Uterus (tissue), 2 donors: ENCODE results near the gene REXO1.

Experiments
- POLR2A ChIP-seq, 2 donors: fragments of 450-650 bp; IDR thresholded peaks; one replicate each; pipeline ENCODE4 v1.6.1; 2016; ENCODE audit warnings: antibody characterized with exemption in 2 of 2, mild to moderate bottlenecking in 1 of 2, moderate library complexity in 1 of 2
- TF ChIP-seq, protein P1 (sequence below), 4 experiments: fragments of 200-600 bp in 2 of 4; fragments of 450-650 bp in 2 of 4; sonication (generic) in 2 of 4; IDR thresholded peaks; one replicate each; pipeline ENCODE4 v1.5.1; 2016 to 2019; ENCODE audit warnings: antibody characterized with exemption in 4 of 4, mild to moderate bottlenecking in 2 of 4, moderate library complexity in 1 of 4

DNA sequence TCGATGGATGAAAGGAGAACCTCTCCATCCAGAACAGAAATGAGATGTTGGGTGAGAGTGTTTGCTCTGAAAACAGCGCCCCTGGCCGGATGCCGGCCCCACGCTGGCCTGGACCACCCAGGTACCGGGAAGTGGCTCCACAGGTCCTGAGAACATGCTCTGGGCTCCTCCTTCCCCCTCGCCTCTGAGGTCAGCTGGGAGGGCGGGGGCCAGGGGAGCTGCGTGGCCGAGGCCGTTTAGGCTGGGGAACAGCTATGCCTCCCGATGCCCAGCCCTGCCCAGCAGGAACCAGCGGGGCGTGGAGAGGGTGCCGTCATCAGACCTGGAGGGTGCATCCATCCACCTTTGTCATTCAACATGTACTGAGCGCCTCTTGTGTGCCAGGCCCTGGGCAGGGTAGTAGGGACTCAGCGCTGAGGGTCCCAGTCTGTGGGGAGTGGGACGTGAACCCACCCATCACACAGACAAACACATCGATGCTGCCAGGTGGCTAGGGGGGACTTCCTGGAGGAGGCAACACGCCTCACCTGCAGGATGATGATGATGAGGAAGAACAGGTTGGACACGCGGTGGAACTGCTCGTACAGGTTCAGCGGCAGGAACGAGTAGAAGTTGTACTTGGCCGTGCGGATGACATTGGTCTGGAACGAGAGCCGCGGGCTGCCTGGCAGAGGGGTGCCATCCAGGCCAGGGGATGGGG lies 40.4 kb downstream of the REXO1 start:
- TF ChIP-seq, protein P1, sequence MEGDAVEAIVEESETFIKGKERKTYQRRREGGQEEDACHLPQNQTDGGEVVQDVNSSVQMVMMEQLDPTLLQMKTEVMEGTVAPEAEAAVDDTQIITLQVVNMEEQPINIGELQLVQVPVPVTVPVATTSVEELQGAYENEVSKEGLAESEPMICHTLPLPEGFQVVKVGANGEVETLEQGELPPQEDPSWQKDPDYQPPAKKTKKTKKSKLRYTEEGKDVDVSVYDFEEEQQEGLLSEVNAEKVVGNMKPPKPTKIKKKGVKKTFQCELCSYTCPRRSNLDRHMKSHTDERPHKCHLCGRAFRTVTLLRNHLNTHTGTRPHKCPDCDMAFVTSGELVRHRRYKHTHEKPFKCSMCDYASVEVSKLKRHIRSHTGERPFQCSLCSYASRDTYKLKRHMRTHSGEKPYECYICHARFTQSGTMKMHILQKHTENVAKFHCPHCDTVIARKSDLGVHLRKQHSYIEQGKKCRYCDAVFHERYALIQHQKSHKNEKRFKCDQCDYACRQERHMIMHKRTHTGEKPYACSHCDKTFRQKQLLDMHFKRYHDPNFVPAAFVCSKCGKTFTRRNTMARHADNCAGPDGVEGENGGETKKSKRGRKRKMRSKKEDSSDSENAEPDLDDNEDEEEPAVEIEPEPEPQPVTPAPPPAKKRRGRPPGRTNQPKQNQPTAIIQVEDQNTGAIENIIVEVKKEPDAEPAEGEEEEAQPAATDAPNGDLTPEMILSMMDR (IDR thresholded peaks at IDR 0.05): no peak
- no peak for TF ChIP-seq POLR2A (IDR thresholded peaks at IDR 0.05)
